HG03520 (cell line): ENCODE measurements around the gene NR3C1.

Experiments
- ATAC-seq: cut with Tn5 transposase; IDR thresholded peaks from one replicate; pipeline ENCODE4 v1.9.1; 2021; ENCODE audit warnings: mild to moderate bottlenecking, moderate library complexity; ENCODE audit not compliant: unreplicated experiment

Gene NR3C1

GRCh38 chr5:143426437-143426991, 23.0 kb upstream of the NR3C1 start:
- peak; percentile 77 for ATAC-seq

- ATAC-seq: no peak
Measured at GRCh38 chr5:143425835-143426234, 22.3 kb upstream of the NR3C1 start.

- no peak for ATAC-seq
Measured at GRCh38 chr5:143418140-143418866, 14.8 kb upstream of the NR3C1 start.

- ATAC-seq: no peak
Measured at GRCh38 chr5:143417503-143418139, 14.1 kb upstream of the NR3C1 start.

GRCh38 chr5:143416411-143416810, 12.9 kb upstream of the NR3C1 start:
- no peak for ATAC-seq

GRCh38 chr5:143413958-143414669, 10.6 kb upstream of the NR3C1 start:
- ATAC-seq: peak; percentile 59

- ATAC-seq: no peak
Measured at GRCh38 chr5:143412661-143413342, 9.3 kb upstream of the NR3C1 start.

- ATAC-seq: no peak
Measured at GRCh38 chr5:143409926-143410325, 6.4 kb upstream of the NR3C1 start.

- no peak for ATAC-seq
Measured at GRCh38 chr5:143406408-143406807, 2.9 kb upstream of the NR3C1 start.

- ATAC-seq: no peak
Measured at GRCh38 chr5:143405849-143406098, 2.3 kb upstream of the NR3C1 start.

- ATAC-seq: peak; percentile 29
Measured at GRCh38 chr5:143405063-143405848, 1.8 kb upstream of the NR3C1 start.

GRCh38 chr5:143404416-143405062, 1.1 kb upstream of the NR3C1 start:
- ATAC-seq: peak; percentile 7

- ATAC-seq: peak; percentile 3
Measured at GRCh38 chr5:143403334-143403592, 223 bp downstream of the NR3C1 start.

GRCh38 chr5:143402553-143403333, 743 bp downstream of the NR3C1 start:
- ATAC-seq: no peak

GRCh38 chr5:143402017-143402552, 1.4 kb downstream of the NR3C1 start:
- no peak for ATAC-seq

GRCh38 chr5:143401227-143402016, 2.1 kb downstream of the NR3C1 start:
- no peak for ATAC-seq

- no peak for ATAC-seq
Measured at GRCh38 chr5:143400541-143401226, 2.8 kb downstream of the NR3C1 start.
